Measurements from ENCODE around the gene MSANTD1.
"Not testable (repeated sequence)": the region's sequence is repeated elsewhere in the genome, so short reads cannot be mapped to it uniquely, and the experiment has no call there.

MSANTD1 gene

DNA sequence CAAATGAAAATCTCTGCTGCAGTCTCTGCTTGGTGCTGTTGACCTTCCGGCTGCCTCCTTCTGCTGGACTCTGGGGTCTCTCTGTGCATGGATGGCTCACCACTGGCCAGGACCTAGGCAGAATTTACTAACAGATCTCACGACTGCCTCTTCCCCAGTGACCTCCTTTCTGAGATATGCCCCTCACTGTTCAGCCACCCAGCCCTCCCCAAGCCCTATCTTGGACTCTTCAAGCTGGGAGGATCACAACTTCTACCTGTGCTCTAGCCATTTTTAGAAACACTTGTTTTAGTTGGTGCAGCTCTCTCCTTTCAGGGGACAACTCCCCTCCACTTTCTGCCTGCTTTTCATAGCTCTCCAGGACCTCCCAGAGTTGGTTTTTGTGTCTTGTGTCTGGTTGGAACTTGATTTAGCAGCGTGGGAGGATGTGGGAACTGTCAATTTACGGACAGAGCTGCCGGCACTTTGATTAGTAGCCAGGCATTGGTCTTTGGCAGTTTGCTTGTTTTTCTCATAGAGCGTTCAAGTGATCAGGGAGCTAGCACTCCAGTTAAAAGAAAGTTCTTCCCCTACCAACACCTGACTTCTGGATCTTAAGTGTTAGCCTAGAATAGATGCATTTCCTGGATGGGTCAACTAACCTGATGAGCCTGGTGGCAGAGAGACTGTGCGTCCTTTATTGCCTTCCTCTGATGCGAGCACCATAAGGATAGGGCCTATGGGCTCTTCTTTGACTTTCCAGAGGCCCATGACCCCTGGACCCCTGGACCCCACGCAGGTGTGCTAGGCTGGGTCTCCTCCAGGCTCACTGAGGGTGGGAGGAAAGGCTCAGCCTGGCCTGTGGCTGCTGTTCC, 50.4 kb downstream of the MSANTD1 start:
- Mint-ChIP-seq H3K36me3 (ENCODE audit: low read depth) (no peaks in the 10 kb centered on the region), H3K27me3 (peaks cover 23% of the 10 kb centered on the region), H3K9me3 (no peaks in the 10 kb centered on the region), H3K4me1 (ENCODE audit: low read depth) (peaks cover 34% of the 10 kb centered on the region), H3K27ac (no peak overlapping the region), H3K4me3 (no peak overlapping the region)

DNA sequence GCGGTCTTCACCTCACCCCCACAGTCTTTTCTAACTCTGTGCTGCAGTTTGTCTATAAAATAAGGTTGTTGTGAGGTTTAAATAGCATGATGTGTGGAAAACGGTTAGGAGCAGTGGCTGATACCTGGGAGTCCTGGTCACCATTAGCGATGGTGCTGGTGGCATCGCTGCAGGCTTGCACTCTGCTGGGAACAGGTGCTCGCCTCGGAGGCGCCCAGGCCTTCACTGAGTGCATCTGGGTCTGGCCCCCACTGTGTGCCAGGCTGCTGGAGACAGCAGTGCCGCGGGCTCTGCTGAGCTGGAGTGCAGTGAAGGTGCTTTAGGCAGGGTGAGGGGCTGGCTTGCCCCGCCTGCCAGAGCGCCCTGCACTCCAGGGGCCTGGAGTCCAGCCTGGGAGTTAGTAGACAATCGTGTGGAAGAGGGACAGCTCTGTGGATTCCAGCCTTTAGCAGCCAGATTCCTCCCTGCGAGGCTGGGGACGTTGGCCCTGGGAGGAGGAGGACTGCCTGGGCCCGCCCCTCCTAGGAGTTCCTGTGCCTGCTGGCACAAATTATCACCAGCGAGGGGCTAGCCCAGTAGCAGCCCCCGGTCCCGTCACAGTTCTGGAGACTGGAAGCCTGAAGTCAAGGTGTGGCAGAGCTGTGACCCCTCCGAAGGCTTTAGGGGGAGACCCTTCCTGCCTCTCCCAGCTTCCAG, 51.2 kb downstream of the MSANTD1 start:
- Mint-ChIP-seq H3K36me3 (ENCODE audit: low read depth) (no peaks in the 10 kb centered on the region), H3K4me3 (no peak overlapping the region), H3K27me3 (peaks cover 23% of the 10 kb centered on the region), H3K27ac (no peak overlapping the region), H3K4me1 (ENCODE audit: low read depth) (peaks cover 42% of the 10 kb centered on the region), H3K9me3 (no peaks in the 10 kb centered on the region)

DNA sequence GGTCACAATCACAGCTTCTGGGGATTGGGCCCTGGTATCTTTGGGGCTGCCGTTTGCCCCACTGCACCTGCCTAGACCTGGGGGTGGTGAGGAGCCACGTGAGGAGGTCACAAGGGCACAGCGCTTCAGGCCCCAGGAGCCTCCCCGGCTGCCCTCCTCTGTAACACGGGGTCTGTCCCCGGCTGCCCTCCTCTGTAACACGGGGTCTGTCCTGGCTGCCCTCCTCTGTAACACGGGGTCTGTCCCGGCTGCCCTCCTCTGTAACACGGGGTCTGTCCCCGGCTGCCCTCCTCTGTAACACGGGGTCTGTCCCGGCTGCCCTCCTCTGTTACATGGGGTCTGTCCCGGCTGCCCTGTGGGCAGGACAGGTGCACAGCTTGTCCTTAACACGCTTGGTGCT, 51.9 kb downstream of the MSANTD1 start:
- H3K4me1 Mint-ChIP-seq (ENCODE audit: low read depth): peaks cover 50% of the 10 kb centered on the region
- not testable (repeated sequence) for H3K4me3 Mint-ChIP-seq; H3K27ac Mint-ChIP-seq; H3K36me3 Mint-ChIP-seq (ENCODE audit: low read depth); H3K9me3 Mint-ChIP-seq
- peaks cover 21% of the 10 kb centered on the region for H3K27me3 Mint-ChIP-seq

DNA sequence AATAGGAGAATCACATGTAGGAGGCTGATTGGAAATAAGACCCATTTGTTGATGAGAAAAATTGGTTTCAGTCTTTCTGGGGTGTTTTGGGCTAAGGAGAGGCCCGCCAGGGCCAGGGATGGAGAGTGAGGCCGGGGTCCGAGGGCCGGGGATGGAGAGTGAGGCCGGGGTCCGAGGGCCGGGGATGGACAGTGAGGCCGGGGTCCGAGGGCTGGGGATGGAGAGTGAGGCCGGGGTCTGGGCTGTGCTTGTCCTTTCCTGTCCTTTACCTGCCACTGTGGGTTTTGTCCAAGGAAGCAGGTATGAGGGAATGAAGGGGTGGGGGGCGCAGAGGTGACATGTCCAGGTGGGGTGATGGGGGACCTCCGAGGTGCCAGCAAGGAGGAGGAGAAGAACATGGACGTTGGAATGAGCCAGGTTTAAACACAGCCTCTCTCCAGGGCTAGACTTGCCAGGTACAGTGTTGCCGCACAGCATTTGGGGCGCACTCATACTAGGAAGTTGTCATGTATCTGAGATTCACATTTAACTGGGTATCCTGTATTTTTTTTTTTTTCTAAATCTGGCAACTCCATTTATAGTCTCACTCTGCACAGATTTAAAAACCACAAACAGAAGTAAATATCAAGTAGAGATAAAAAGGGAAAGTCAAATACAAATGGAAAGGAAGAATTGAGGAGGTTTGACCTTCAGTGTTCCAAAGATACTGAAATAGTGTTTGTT, 52.7 kb downstream of the MSANTD1 start:
- no peaks in the 10 kb centered on the region for H3K36me3 Mint-ChIP-seq (ENCODE audit: low read depth)
- H3K4me3 Mint-ChIP-seq: peak overlapping the region; percentile 79
- H3K27me3 Mint-ChIP-seq: peaks cover 15% of the 10 kb centered on the region
- no peaks in the 10 kb centered on the region for H3K9me3 Mint-ChIP-seq
- peak overlapping the region; percentile 32 for H3K27ac Mint-ChIP-seq
- peaks cover 53% of the 10 kb centered on the region for H3K4me1 Mint-ChIP-seq (ENCODE audit: low read depth)

DNA sequence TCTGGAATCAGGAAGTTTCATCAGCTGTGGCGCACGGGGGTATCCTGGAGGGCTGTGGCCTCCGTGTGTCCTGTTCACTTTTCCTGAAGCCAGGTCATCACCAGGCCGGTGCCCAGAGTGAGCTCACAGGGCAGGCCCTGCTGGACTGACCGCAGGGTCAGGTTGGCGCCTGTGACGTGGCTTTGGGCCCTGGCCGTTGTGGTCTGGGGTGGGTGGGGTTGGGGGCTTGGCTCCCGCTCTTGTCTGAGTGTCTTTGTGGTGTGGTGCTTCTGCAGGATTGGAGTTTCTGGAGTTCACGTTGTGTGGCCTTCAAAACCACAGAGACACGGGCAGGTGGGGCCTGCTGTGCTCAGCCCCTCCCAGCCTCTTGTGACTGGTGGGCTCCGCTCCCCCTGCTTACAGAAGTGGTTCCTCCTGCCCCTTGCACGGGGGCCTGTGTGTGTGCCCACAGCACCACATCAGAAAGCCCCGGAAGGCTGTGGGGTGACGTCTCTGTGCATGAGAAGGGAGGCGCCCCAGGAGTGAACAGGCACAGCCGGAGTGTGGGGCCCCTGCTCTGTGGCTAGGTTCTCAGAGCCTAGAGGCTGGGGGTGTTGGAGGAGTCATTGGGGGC, 53.3 kb downstream of the MSANTD1 start:
- Mint-ChIP-seq H3K4me3 (peak overlapping the region; percentile 79), H3K36me3 (ENCODE audit: low read depth) (no peaks in the 10 kb centered on the region), H3K27ac (peak overlapping the region; percentile 75), H3K27me3 (peaks cover 12% of the 10 kb centered on the region), H3K4me1 (ENCODE audit: low read depth) (peaks cover 53% of the 10 kb centered on the region), H3K9me3 (no peaks in the 10 kb centered on the region)

DNA sequence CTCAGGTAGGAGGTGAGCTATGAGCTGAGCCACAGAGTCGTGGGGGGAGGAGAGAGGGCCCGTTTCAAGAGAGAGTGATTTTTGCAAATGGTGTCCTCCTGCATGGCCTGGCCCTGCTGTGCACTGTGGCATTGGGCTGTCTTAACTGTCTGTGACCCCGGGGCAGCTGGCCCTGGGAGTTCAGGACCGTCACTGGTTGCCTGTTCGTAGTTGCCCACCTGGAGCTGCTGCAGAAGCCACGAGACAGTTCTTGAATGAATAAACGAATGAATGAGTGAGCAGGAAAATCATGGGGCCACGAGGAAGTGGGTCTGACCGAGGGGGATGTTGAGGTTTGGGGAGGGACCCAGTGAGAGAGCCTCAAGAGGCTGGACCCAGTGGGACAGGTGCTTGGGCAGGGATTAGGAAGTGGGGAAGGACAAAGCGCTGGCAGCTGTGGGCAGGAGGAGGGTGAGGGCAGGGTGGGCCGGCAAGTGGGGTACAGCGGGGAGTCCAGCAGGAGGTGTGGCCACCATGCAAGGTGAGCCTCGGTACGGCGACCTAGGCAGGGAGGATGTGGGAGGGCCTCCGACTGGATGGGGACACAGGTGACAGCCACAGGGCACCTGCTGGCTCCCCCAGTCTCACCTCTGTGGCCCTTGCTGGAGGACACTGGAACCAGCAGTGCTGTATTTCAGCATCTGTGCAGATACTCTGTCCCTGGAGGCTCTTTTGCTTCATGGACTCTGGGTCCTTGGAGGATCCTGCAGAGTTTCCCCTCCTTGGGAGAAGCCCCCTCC, 54.0 kb downstream of the MSANTD1 start:
- H3K27ac Mint-ChIP-seq: peak overlapping the region; percentile 75
- no peaks in the 10 kb centered on the region for H3K9me3 Mint-ChIP-seq
- H3K36me3 Mint-ChIP-seq (ENCODE audit: low read depth): no peaks in the 10 kb centered on the region
- H3K4me1 Mint-ChIP-seq (ENCODE audit: low read depth): peaks cover 53% of the 10 kb centered on the region
- H3K27me3 Mint-ChIP-seq: peaks cover 12% of the 10 kb centered on the region
- H3K4me3 Mint-ChIP-seq: peak overlapping the region; percentile 79

DNA sequence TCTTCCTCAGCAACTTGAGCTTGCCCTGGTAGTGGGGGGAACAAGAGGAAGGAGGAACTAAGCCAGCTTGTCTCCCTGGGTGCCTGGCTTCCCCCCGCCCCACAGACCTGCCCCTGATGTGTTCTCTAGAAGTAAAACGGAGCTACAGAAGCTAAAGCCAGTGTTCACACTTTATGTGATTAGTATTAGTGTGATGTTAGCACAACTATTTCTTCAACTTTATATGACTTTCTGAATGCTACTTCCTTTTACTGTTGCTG, 54.5 kb downstream of the MSANTD1 start:
- H3K9me3 Mint-ChIP-seq: no peaks in the 10 kb centered on the region
- no peaks in the 10 kb centered on the region for H3K36me3 Mint-ChIP-seq (ENCODE audit: low read depth)
- H3K27ac Mint-ChIP-seq: no peak overlapping the region
- no peak overlapping the region for H3K4me3 Mint-ChIP-seq
- peaks cover 12% of the 10 kb centered on the region for H3K27me3 Mint-ChIP-seq
- peaks cover 53% of the 10 kb centered on the region for H3K4me1 Mint-ChIP-seq (ENCODE audit: low read depth)

DNA sequence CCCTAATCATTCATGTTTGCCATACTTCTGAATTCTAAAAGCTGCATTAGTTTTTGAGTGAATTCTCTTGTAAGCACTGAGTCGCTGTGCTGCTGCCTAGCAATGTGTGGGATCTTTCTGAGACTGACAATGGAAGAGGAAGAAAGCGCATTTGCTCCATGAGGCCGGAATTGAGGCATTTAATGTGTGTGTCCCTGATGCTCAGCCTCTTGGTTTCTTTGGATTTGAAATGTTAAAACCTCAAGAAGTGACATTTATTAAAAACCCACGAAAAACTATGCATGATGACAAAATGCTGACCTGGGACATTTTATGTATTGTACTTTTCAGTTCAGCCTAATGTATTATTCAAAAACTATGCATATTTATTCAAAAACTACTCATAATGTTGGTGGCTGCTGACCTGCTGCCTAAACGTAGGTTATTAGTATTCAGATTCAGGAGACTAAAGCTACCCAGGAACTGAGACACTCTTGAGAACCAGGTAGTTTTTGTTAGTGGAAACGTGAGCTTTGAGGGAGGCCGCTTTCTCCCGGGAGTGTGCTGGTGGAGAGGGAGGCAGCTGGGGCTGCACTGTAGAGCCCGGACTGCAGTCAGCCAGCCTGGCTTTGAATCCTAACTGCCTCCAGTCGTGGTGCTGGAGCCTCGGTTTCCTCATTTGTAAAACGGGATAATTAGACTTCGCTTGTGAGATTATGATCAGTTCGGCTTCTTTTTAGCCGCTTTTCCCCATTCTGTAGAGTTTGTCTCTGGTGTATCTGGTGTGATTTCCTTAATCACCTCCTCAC, 55.2 kb downstream of the MSANTD1 start:
- no peak overlapping the region for H3K4me3 Mint-ChIP-seq
- H3K9me3 Mint-ChIP-seq: no peaks in the 10 kb centered on the region
- H3K27ac Mint-ChIP-seq: no peak overlapping the region
- peaks cover 8% of the 10 kb centered on the region for H3K27me3 Mint-ChIP-seq
- peaks cover 53% of the 10 kb centered on the region for H3K4me1 Mint-ChIP-seq (ENCODE audit: low read depth)
- H3K36me3 Mint-ChIP-seq (ENCODE audit: low read depth): no peaks in the 10 kb centered on the region

DNA sequence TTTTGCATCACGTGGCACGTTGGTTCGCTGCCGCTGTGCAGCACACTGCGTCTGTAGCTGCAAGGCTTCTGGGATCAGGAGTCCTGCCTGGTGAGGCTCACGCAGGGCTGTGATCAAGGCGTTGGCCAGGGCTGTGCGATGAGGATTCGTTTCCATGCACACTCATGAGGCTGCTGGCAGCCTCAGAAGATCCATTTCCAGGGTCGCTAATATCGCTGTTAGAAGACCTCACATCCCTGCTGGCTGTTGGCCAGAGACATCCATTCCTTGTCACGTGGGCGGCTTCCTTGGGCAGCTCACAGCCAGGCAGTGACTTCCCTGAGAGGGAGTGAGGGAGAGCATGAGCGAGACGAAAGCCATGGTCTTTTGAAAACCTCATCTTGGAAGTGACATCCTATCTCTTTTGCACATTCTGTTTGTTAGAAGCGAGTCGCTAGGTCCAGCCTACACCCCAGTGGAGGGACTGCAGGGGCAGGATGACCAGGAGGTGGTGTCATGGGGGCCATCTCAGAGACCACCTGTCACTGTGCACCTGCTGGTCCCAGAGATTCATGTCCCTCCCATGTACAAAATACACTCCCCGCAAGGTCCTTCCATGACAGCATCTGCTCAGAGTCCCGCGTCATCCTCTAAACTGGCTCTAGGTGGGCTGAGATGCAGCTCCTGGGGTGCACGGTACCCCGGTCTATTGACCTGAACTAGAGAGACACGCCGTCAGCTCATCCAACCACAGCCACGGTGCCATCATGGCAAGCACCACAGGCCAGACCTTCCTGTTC, 56.1 kb downstream of the MSANTD1 start:
- H3K27ac Mint-ChIP-seq: peak overlapping the region; percentile 51
- no peaks in the 10 kb centered on the region for H3K36me3 Mint-ChIP-seq (ENCODE audit: low read depth)
- H3K27me3 Mint-ChIP-seq: peaks cover 8% of the 10 kb centered on the region
- H3K4me1 Mint-ChIP-seq (ENCODE audit: low read depth): peaks cover 53% of the 10 kb centered on the region
- no peaks in the 10 kb centered on the region for H3K9me3 Mint-ChIP-seq
- H3K4me3 Mint-ChIP-seq: no peak overlapping the region

DNA sequence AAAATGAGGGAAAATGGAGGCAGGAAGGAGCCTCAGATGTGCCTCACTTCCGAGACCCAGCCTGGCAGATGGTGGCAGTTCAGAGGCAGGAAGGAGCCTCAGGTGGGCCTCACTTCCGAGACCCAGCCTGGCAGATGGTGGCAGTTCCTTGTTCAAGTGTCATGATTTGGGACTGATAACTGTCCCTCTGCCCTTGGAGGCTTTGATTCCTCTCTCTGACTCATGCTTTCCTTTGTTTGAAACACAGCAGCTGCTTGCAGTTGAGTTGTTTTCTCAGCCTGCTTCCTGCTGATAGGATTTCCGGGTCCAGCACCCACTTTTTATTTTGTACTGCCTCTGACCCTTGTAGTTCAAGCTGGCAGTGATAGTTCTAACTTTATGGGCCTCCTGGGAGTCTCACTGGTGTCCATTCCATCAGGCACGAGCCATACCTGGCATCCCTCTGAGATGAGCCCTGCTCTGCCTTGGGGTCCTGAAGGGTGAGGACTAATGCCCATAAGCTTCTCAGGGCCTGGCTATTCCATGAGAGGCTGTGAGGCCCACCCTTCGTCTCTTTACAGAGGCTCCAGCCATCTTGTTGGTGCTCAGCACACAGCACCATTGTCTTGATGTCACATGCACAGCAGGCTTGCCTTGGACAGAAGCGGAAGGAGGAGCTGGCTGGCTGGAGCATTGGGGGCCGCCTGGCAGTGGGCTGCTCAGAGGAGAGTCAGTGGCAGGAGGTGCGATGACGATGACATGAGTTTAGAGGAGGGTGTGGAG, 56.8 kb downstream of the MSANTD1 start:
- no peaks in the 10 kb centered on the region for H3K9me3 Mint-ChIP-seq
- no peaks in the 10 kb centered on the region for H3K36me3 Mint-ChIP-seq (ENCODE audit: low read depth)
- no peak overlapping the region for H3K4me3 Mint-ChIP-seq
- H3K27me3 Mint-ChIP-seq: peaks cover 8% of the 10 kb centered on the region
- H3K27ac Mint-ChIP-seq: peak overlapping the region; percentile 51
- H3K4me1 Mint-ChIP-seq (ENCODE audit: low read depth): peaks cover 53% of the 10 kb centered on the region

All from stimulated activated naive CD8-positive, alpha-beta T cell treated with anti-CD3 and anti-CD28 coated beads, Interleukin-15, Interleukin-2, amounts not matched to agents 100 ng/mL and 50 ng/mL, for 24 hours (primary cell).